GM19463 (cell line): ENCODE data around the gene APIP.
A peak's percentile ranks its signal among the peaks of the same experiment; 100 is the strongest.
"Not testable (repeated sequence)": the region's sequence is repeated elsewhere in the genome, so short reads cannot be mapped to it uniquely, and the experiment has no call there.

Experiments used
- ATAC-seq: cut with Tn5 transposase; IDR thresholded peaks from one replicate; pipeline ENCODE4 v1.9.1; 2021; ENCODE audit warnings: mild to moderate bottlenecking, moderate library complexity; ENCODE audit not compliant: unreplicated experiment

APIP gene

GRCh38 chr11:34926101-34926830 lies 10.1 kb upstream of the APIP start:
- no peak for ATAC-seq

GRCh38 chr11:34924714-34925113 lies 8.5 kb upstream of the APIP start:
- ATAC-seq, result no peak

- ATAC-seq, result no peak
These were observed 5.0 kb upstream of the APIP start for GRCh38 chr11:34921156-34921555.

- no peak for ATAC-seq
These were observed 928 bp upstream of the APIP start for GRCh38 chr11:34916843-34917770.

- ATAC-seq, result peak; percentile 2
These were observed 804 bp downstream of the APIP start for GRCh38 chr11:34915136-34916014.

GRCh38 chr11:34913556-34913955 lies 2.6 kb downstream of the APIP start:
- ATAC-seq, result not testable (repeated sequence)

- ATAC-seq, result no peak
These were observed 4.5 kb downstream of the APIP start for GRCh38 chr11:34911676-34912075.

GRCh38 chr11:34910817-34911216 lies 5.4 kb downstream of the APIP start:
- ATAC-seq, result peak; percentile 59

GRCh38 chr11:34909955-34910354 lies 6.2 kb downstream of the APIP start:
- ATAC-seq, result no peak

- ATAC-seq, result no peak
These were observed 6.8 kb downstream of the APIP start for GRCh38 chr11:34909415-34909814.

- ATAC-seq, result peak; percentile 52
These were observed 8.1 kb downstream of the APIP start for GRCh38 chr11:34907934-34908593.

- ATAC-seq, result no peak
These were observed 10.5 kb downstream of the APIP start for GRCh38 chr11:34905666-34906065.

- no peak for ATAC-seq
These were observed 11.7 kb downstream of the APIP start for GRCh38 chr11:34904421-34904955.

- no peak for ATAC-seq
These were observed 16.6 kb downstream of the APIP start for GRCh38 chr11:34899633-34900016.

- no peak for ATAC-seq
These were observed 17.7 kb downstream of the APIP start for GRCh38 chr11:34898474-34898873.

GRCh38 chr11:34897171-34897870 lies 18.9 kb downstream of the APIP start:
- no peak for ATAC-seq

- not testable (repeated sequence) for ATAC-seq
These were observed 20.0 kb downstream of the APIP start for GRCh38 chr11:34896191-34896590.

GRCh38 chr11:34893416-34893815 lies 22.8 kb downstream of the APIP start:
- no peak for ATAC-seq

- ATAC-seq, result no peak
These were observed 24.6 kb downstream of the APIP start for GRCh38 chr11:34891611-34892010.

GRCh38 chr11:34890812-34891211 lies 25.4 kb downstream of the APIP start:
- no peak for ATAC-seq
